Activated CD4-positive, alpha-beta T cell treated with anti-CD3 and anti-CD28 coated beads, Interleukin-2, amount 10 ng/mL, durations not matched to agents 7 days and 5 days (primary cell): ENCODE measurements around the gene ARL17B. TPM values are rescaled to one million over a fixed set of nuclear protein-coding genes. Genes with fewer than 3 reads are reported as not detected.
"Not testable (repeated sequence)": the region's sequence is repeated elsewhere in the genome, so short reads cannot be mapped to it uniquely, and the experiment has no call there.

ENCODE experiments used
- CTCF ChIA-PET: fragments of 350-600 bp; sonication (Branson Sonifier 250); formaldehyde crosslinking; loops from one replicate; lab custom pipeline; 2021; ENCODE audit warnings: antibody characterized with exemption; lab: Charles Lee
- POLR2A ChIA-PET: fragments of 350-600 bp; sonication (Branson Sonifier 250); formaldehyde crosslinking; loops from one replicate; lab custom pipeline; 2021; ENCODE audit warnings: antibody characterized with exemption; lab: Charles Lee
- DNase-seq: peaks from one replicate; pipeline ENCODE4 v3.0.0-alpha.2; 2020
- H3K27ac Mint-ChIP-seq: one replicate; pipeline ENCODE4 v1.8.0; 2021; ENCODE audit warnings: mild to moderate bottlenecking, moderate library complexity, mixed read lengths
- H3K27me3 Mint-ChIP-seq: one replicate; pipeline ENCODE4 v1.8.0; 2021; ENCODE audit warnings: mixed read lengths
- H3K36me3 Mint-ChIP-seq: one replicate; pipeline ENCODE4 v1.8.0; 2021; ENCODE audit warnings: low read depth, mixed read lengths
- H3K4me1 Mint-ChIP-seq: one replicate; pipeline ENCODE4 v1.8.0; 2021; ENCODE audit warnings: mixed read lengths
- H3K4me3 Mint-ChIP-seq: one replicate; pipeline ENCODE4 v1.8.0; 2021; ENCODE audit warnings: mild to moderate bottlenecking, moderate library complexity, mixed read lengths
- H3K9me3 Mint-ChIP-seq: one replicate; pipeline ENCODE4 v1.8.0; 2021; ENCODE audit warnings: mixed read lengths
- total RNA-seq, 2 experiments: library from RNA; stranded (reverse); gene quantifications; one replicate each; pipeline ENCODE4 v1.2.3, GENCODE V29; 2021

ARL17B gene
- total RNA-seq, 2 experiments from 2014 or later: 33.8 to 34.7 TPM

GRCh38 chr17:46254215-46254614, 107.4 kb downstream of the ARL17B start:
- DNase-seq, H3K9me3 Mint-ChIP-seq, H3K4me3 Mint-ChIP-seq, H3K4me1 Mint-ChIP-seq, H3K36me3 Mint-ChIP-seq, POLR2A ChIA-PET, H3K27ac Mint-ChIP-seq: not testable (repeated sequence)
- peaks cover 12% of the 10 kb centered on the region for H3K27me3 Mint-ChIP-seq
- CTCF ChIA-PET: interaction anchor here (1.2 kb wide), 1 partner anchor 9 kb away, joined by 4 read pairs; no protein-coding TSS in a partner anchor

- H3K27ac Mint-ChIP-seq, H3K4me3 Mint-ChIP-seq, H3K36me3 Mint-ChIP-seq, POLR2A ChIA-PET, H3K9me3 Mint-ChIP-seq, H3K4me1 Mint-ChIP-seq: not testable (repeated sequence)
- H3K27me3 Mint-ChIP-seq: peaks cover 12% of the 10 kb centered on the region
- CTCF ChIA-PET: interaction anchor here (1.2 kb wide), 1 partner anchor 9 kb away, joined by 4 read pairs; no protein-coding TSS in a partner anchor
- DNase-seq: peak; percentile 73
These were observed 107.8 kb downstream of the ARL17B start for GRCh38 chr17:46253722-46254121.

GRCh38 chr17:46252804-46253203, 108.8 kb downstream of the ARL17B start:
- H3K4me1 Mint-ChIP-seq, H3K36me3 Mint-ChIP-seq, CTCF ChIA-PET, DNase-seq, H3K9me3 Mint-ChIP-seq, H3K27me3 Mint-ChIP-seq, H3K27ac Mint-ChIP-seq, H3K4me3 Mint-ChIP-seq, POLR2A ChIA-PET: not testable (repeated sequence)

GRCh38 chr17:46249153-46249552, 112.4 kb downstream of the ARL17B start:
- H3K27me3 Mint-ChIP-seq, H3K27ac Mint-ChIP-seq, POLR2A ChIA-PET, H3K4me3 Mint-ChIP-seq, H3K4me1 Mint-ChIP-seq, CTCF ChIA-PET, DNase-seq, H3K9me3 Mint-ChIP-seq, H3K36me3 Mint-ChIP-seq: not testable (repeated sequence)

- H3K4me3 Mint-ChIP-seq, H3K36me3 Mint-ChIP-seq, H3K27ac Mint-ChIP-seq, H3K4me1 Mint-ChIP-seq, H3K27me3 Mint-ChIP-seq, H3K9me3 Mint-ChIP-seq, DNase-seq, POLR2A ChIA-PET, CTCF ChIA-PET: not testable (repeated sequence)
These were observed 116.4 kb downstream of the ARL17B start for GRCh38 chr17:46244949-46245768.

- H3K4me3 Mint-ChIP-seq, CTCF ChIA-PET, H3K4me1 Mint-ChIP-seq, DNase-seq, H3K36me3 Mint-ChIP-seq, POLR2A ChIA-PET, H3K27me3 Mint-ChIP-seq, H3K27ac Mint-ChIP-seq, H3K9me3 Mint-ChIP-seq: not testable (repeated sequence)
These were observed 117.1 kb downstream of the ARL17B start for GRCh38 chr17:46244339-46244913.

GRCh38 chr17:46243928-46244327, 117.6 kb downstream of the ARL17B start:
- POLR2A ChIA-PET, CTCF ChIA-PET, H3K4me1 Mint-ChIP-seq, H3K36me3 Mint-ChIP-seq, DNase-seq, H3K9me3 Mint-ChIP-seq, H3K27ac Mint-ChIP-seq, H3K27me3 Mint-ChIP-seq, H3K4me3 Mint-ChIP-seq: not testable (repeated sequence)

- H3K27ac Mint-ChIP-seq, H3K36me3 Mint-ChIP-seq, CTCF ChIA-PET, DNase-seq, H3K4me3 Mint-ChIP-seq, H3K9me3 Mint-ChIP-seq, POLR2A ChIA-PET, H3K4me1 Mint-ChIP-seq, H3K27me3 Mint-ChIP-seq: not testable (repeated sequence)
These were observed 118.1 kb downstream of the ARL17B start for GRCh38 chr17:46243505-46243904.

- not testable (repeated sequence) for H3K4me3 Mint-ChIP-seq
These were observed 130.2 kb downstream of the ARL17B start for GRCh38 chr17:46231359-46231758.

GRCh38 chr17:46225274-46225794, 136.2 kb downstream of the ARL17B start:
- H3K27ac Mint-ChIP-seq: peak overlapping the region; percentile 77
- H3K36me3 Mint-ChIP-seq, H3K4me1 Mint-ChIP-seq, H3K9me3 Mint-ChIP-seq, POLR2A ChIA-PET, H3K27me3 Mint-ChIP-seq, CTCF ChIA-PET: not testable (repeated sequence)
- H3K4me3 Mint-ChIP-seq: peak overlapping the region; percentile 78
- DNase-seq: peak; percentile 92

More at GRCh38 chr17:46231359-46231758, 130.2 kb downstream of the ARL17B start:
- H3K9me3 Mint-ChIP-seq, DNase-seq, H3K27me3 Mint-ChIP-seq, CTCF ChIA-PET, POLR2A ChIA-PET, H3K36me3 Mint-ChIP-seq, H3K27ac Mint-ChIP-seq, H3K4me1 Mint-ChIP-seq: not testable (repeated sequence)

- H3K4me1 Mint-ChIP-seq, H3K9me3 Mint-ChIP-seq, CTCF ChIA-PET, H3K27me3 Mint-ChIP-seq, H3K36me3 Mint-ChIP-seq, POLR2A ChIA-PET: not testable (repeated sequence)
- DNase-seq: peak; percentile 8
- peak overlapping the region; percentile 78 for H3K4me3 Mint-ChIP-seq
- H3K27ac Mint-ChIP-seq: peak overlapping the region; percentile 77
These were observed 136.7 kb downstream of the ARL17B start for GRCh38 chr17:46224864-46225263.
